Measurements from ENCODE around the gene HOXD13. TPM values are rescaled to one million over a fixed set of nuclear protein-coding genes. Genes with fewer than 3 reads are reported as not detected.

The HOXD13 gene
- total and polyA plus RNA-seq, 11 donors = not detected

GRCh38 chr2:176093898-176094249, 1.4 kb downstream of the HOXD13 start:
- Histone ChIP-seq H3K27ac (peak overlapping the region in 1 of 12 donors; percentile 86), H3K4me1 (peaks cover 0 to 47% (median 18%) of the 10 kb centered on the region in 12 donors), H3K4me3 (no peak overlapping the region), H3K36me3 (no peaks in the 10 kb centered on the region), H3K9me3 (no peaks in the 10 kb centered on the region), H3K27me3 (peaks cover 93 to 100% (median 98%) of the 10 kb centered on the region in 9 donors)
- DNase-seq = no peak
- TF ChIP-seq POLR2A (IDR thresholded peaks at IDR 0.05) (no peak), CTCF (IDR thresholded peaks at IDR 0.05) (no peak)
- intact Hi-C loops (cut with DNase I) = loop anchor here in 2 of 10 donors (10.0 kb wide), 1 partner anchor 839 kb away; no protein-coding TSS in a partner anchor
- ATAC-seq = no peak
- WGBS, 4 donors = 7 to 13% (median 8%) methylated on average over 8 of the region's 8 CpGs

GRCh38 chr2:176094349-176094748, 1.8 kb downstream of the HOXD13 start:
- DNase-seq (no peak), ATAC-seq (no peak)
- Histone ChIP-seq H3K36me3 (no peaks in the 10 kb centered on the region), H3K4me1 (peaks cover 0 to 47% (median 18%) of the 10 kb centered on the region in 12 donors), H3K27me3 (peaks cover 93 to 100% (median 98%) of the 10 kb centered on the region in 9 donors), H3K4me3 (no peak overlapping the region), H3K9me3 (no peaks in the 10 kb centered on the region), H3K27ac (peak overlapping the region in 1 of 12 donors; percentile 86)
- no peak for TF ChIP-seq CTCF (IDR thresholded peaks at IDR 0.05)
- TF ChIP-seq POLR2A (IDR thresholded peaks at IDR 0.05) = no peak
- WGBS, 4 donors = 4 to 7% (median 5%) methylated on average over 12 of the region's 12 CpGs
- intact Hi-C loops (cut with DNase I) = loop anchor here in 2 of 10 donors (10.0 kb wide), 1 partner anchor 840 kb away; no protein-coding TSS in a partner anchor

GRCh38 chr2:176095421-176095820, 2.9 kb downstream of the HOXD13 start:
- TF ChIP-seq CTCF (IDR thresholded peaks at IDR 0.05) = no peak
- no peak for TF ChIP-seq POLR2A (IDR thresholded peaks at IDR 0.05)
- Histone ChIP-seq H3K4me1 (peaks cover 0 to 56% (median 18%) of the 10 kb centered on the region in 12 donors), H3K27me3 (peaks cover 92 to 100% (median 98%) of the 10 kb centered on the region in 9 donors), H3K9me3 (no peaks in the 10 kb centered on the region), H3K4me3 (no peak overlapping the region), H3K27ac (peak overlapping the region in 1 of 12 donors; percentile 86), H3K36me3 (no peaks in the 10 kb centered on the region)
- DNase-seq (peak in 1 of 5 donors; percentile 8), ATAC-seq (no peak)
- intact Hi-C loops (cut with DNase I) = loop anchor here in 4 of 10 donors (5.0 to 10.0 kb wide), 3 partner anchors 841 to 893 kb away; no protein-coding TSS in a partner anchor
- 12 to 15% (median 14%) methylated on average over 5 of the region's 5 CpGs for WGBS, 4 donors

GRCh38 chr2:176096243-176096985, 3.9 kb downstream of the HOXD13 start:
- 5 to 10% (median 8%) methylated on average over 16 of the region's 16 CpGs for WGBS, 4 donors
- ATAC-seq = no peak
- Histone ChIP-seq H3K36me3 (no peaks in the 10 kb centered on the region), H3K4me3 (peak overlapping the region in 10 of 12 donors; percentile 9 to 52 (median 41)), H3K4me1 (peaks cover 0 to 59% (median 18%) of the 10 kb centered on the region in 12 donors), H3K27ac (peak overlapping the region in 1 of 12 donors; percentile 86), H3K9me3 (no peaks in the 10 kb centered on the region), H3K27me3 (peaks cover 93 to 100% (median 99%) of the 10 kb centered on the region in 9 donors)
- TF ChIP-seq POLR2A (IDR thresholded peaks at IDR 0.05) = no peak
- TF ChIP-seq CTCF (IDR thresholded peaks at IDR 0.05) = no peak
- intact Hi-C loops (cut with DNase I) = loop anchor here in 5 of 10 donors (2.0 to 10.0 kb wide), 4 partner anchors 406 to 894 kb away; no protein-coding TSS in a partner anchor
- DNase-seq = peak in 1 of 5 donors; percentile 11
